Astrocyte of the cerebellum (primary cell): ENCODE measurements around the gene KCNJ6.

Experiments used
- DNase-seq: peaks from one replicate; pipeline ENCODE4 v3.0.0-alpha.2; 2011; ENCODE audit warnings: low read depth
- H3K4me3 ChIP-seq: 2 replicates; pipeline ENCODE4 v1.5.1; 2011; ENCODE audit warnings: mild to moderate bottlenecking, low read depth, low read length, moderate library complexity
- CTCF ChIP-seq: IDR thresholded peaks from 2 replicates; pipeline ENCODE4 v1.5.1; 2012; ENCODE audit warnings: low read length, low read depth, moderate library complexity, mild to moderate bottlenecking; ENCODE audit errors: missing control alignments
- in situ Hi-C: cut with HindIII; loops from 2 replicates; pipeline ENCODE4 v1.10.0; 2017; ENCODE audit warnings: low sequenced_read_pairs

The KCNJ6 gene

GRCh38 chr21:37562920-37563640 is 353.2 kb downstream of the KCNJ6 start:
- peak overlapping the region; percentile 59 for H3K4me3 ChIP-seq
- in situ Hi-C loops: no loop called here
- no peak for TF ChIP-seq CTCF
- DNase-seq: no peak

GRCh38 chr21:37561941-37562919 is 354.0 kb downstream of the KCNJ6 start:
- in situ Hi-C loops: no loop called here
- no peak overlapping the region for H3K4me3 ChIP-seq
- no peak for DNase-seq
- no peak for TF ChIP-seq CTCF

- H3K4me3 ChIP-seq: no peak overlapping the region
- TF ChIP-seq CTCF: no peak
- in situ Hi-C loops: no loop called here
- DNase-seq: no peak
Measured at GRCh38 chr21:37561506-37561905, 354.8 kb downstream of the KCNJ6 start.

DNA sequence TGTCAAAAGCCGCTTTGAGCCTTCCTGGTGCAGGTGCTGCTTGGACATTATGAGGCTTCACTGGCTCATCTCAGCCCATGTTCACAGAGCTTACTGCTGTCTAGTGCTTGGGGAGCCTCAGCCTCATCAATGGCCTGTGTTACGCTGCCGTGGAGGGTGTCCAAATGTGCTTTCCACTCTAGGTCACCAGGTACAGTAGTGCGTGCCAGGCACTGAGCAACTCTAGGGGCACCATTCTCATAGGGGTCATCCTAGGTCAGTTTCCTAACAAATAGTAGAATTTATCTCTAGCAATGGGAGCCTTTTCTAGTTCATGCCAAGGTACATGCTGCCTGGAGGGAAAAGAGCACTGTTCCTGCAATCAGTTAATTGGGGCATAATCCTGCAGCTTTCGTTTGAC is 355.9 kb downstream of the KCNJ6 start:
- no peak overlapping the region for H3K4me3 ChIP-seq
- in situ Hi-C loops: no loop called here
- DNase-seq: no peak
- TF ChIP-seq CTCF: no peak

DNA sequence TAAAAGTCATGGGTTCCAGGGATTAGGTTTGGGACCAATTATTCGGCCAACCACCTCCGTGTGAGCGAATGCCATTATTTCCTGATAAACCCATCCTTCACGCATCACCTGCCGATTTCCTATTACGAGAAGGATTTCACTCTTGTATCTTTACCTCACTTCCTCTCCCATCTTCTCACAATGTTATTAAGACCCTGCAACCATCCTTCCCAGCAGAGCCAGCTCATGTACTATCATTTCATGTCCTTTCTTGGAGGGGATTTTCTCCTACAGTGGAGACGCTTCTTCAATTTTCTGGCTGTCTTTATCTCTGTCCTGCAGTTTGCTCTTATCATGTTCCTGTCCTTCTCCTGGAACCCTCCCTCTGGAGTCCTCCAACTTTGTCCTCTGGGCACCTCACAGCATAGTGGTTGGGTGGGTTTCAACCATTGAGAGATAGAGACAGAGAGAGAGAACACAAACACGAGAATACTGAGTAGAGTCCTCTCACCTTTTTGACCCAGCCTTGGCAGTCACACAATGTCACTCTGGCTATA is 357.5 kb downstream of the KCNJ6 start:
- no peak overlapping the region for H3K4me3 ChIP-seq
- no peak for DNase-seq
- no peak for TF ChIP-seq CTCF
- in situ Hi-C loops: no loop called here
